Vagina (tissue), 2 donors: ENCODE data around the gene TECPR1.

ENCODE experiments used
- CTCF ChIP-seq, 3 experiments: fragments of 450-650 bp in 2 of 3; fragments of 200-600 bp in 1 of 3; sonication (generic) in 1 of 3; IDR thresholded peaks; one replicate each; pipeline ENCODE4 v1.5.1; 2017 to 2019; ENCODE audit warnings: antibody characterized with exemption in 3 of 3, mild to moderate bottlenecking in 2 of 3, moderate library complexity in 2 of 3
- POLR2A ChIP-seq, 2 donors: fragments of 450-650 bp; IDR thresholded peaks; one replicate each; pipeline ENCODE4 v1.6.1; 2017; ENCODE audit warnings: antibody characterized with exemption in 2 of 2, mild to moderate bottlenecking in 2 of 2, moderate library complexity in 2 of 2
- POLR2AphosphoS5 ChIP-seq, 2 donors: sonication (generic); formaldehyde crosslinking; IDR thresholded peaks; one replicate each; pipeline ENCODE4 v1.9.0; 2017; ENCODE audit warnings: antibody characterized with exemption in 2 of 2, mild to moderate bottlenecking in 2 of 2, low read depth in 1 of 2; ENCODE audit not compliant: insufficient read depth in 1 of 2

DNA sequence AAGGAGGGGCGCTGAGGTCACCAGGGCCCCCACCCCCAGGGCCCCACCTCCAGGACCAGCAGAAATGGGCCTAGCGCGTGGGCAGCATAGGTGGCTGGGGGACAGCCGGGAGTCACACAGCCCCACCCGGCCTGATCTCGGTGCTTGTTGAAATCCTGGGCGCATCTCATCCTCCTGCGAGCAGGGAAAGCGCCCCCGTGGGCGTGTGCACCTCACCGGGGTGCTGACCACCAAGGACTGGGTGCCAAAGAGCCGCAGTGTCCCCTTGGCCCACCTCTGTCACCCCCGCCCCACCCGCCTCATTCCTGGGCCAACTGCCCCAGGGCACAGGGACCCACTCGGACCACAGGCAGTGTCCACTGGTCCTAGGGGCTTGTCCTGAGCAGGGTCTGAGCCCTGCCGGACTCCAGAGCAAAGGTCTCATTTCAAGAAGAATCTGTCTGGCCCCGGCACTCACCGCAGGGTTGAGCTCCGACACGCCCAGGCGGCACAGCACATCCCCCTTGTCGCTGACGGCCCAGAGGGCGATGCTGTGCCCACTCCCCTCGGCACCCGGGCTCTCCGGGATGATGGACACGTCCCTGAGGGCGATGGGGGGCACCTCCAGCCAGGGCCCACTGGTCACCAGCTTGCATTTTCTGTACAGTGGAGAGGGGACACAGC is 29.4 kb downstream of the TECPR1 start:
- TF ChIP-seq CTCF (IDR thresholded peaks at IDR 0.05) (no peak), POLR2A (IDR thresholded peaks at IDR 0.05) (no peak), POLR2AphosphoS5 (IDR thresholded peaks at IDR 0.05; ENCODE audit: insufficient read depth in 1 of 2, low read depth in 1 of 2) (no peak)
